H1 (cell line): ENCODE measurements around the gene ERC1.

ENCODE experiments used
- CTCF ChIP-seq, 3 experiments: IDR thresholded peaks; 1 replicate in 2 of 3; 2 replicates in 1 of 3; pipeline versions ENCODE4 v1.5.1 to v1.6.1; 2011; ENCODE audit warnings: low read length in 3 of 3, mild to moderate bottlenecking in 3 of 3, inconsistent platforms in 2 of 3, low read depth in 1 of 3, moderate library complexity in 1 of 3; ENCODE audit not compliant: insufficient read depth in 1 of 3; ENCODE audit errors: control extremely low read depth in 1 of 3
- EZH2 ChIP-seq: fragments of 200-600 bp; sonication (generic); IDR thresholded peaks from 2 replicates; pipeline ENCODE4 v1.7.1; 2012; ENCODE audit warnings: low read depth, mild to moderate bottlenecking, moderate library complexity, low read length, inconsistent platforms; ENCODE audit not compliant: severe bottlenecking
- GTF2F1 ChIP-seq: IDR thresholded peaks from 2 replicates; pipeline ENCODE4 v1.6.1; 2012; ENCODE audit warnings: low read depth, low read length, improper control_type of control experiment, borderline replicate concordance
- MAFK ChIP-seq: IDR thresholded peaks from 2 replicates; pipeline ENCODE4 v1.6.1; 2012; ENCODE audit warnings: low read depth, mild to moderate bottlenecking, improper control_type of control experiment, low read length
- POLR2A ChIP-seq, 2 experiments: IDR thresholded peaks; 1 replicate in 1 of 2; 2 replicates in 1 of 2; pipeline ENCODE4 v1.6.1; 2011; ENCODE audit warnings: low read depth in 2 of 2, low read length in 2 of 2, mild to moderate bottlenecking in 2 of 2; ENCODE audit errors: control extremely low read depth in 1 of 2
- POLR2AphosphoS5 ChIP-seq: IDR thresholded peaks from 2 replicates; pipeline ENCODE4 v1.6.1; 2011; ENCODE audit warnings: low read depth, low read length
- POU5F1 ChIP-seq: IDR thresholded peaks from 2 replicates; pipeline ENCODE4 v1.6.1; 2011; ENCODE audit warnings: low read depth, mild to moderate bottlenecking, low read length, moderate library complexity
- RNF2 ChIP-seq: fragments of 200-900, 300-1000 bp; sonication (generic); IDR thresholded peaks from 2 replicates; pipeline ENCODE4 v1.7.1; 2016; ENCODE audit warnings: borderline replicate concordance, low read depth, mild to moderate bottlenecking, antibody characterized with exemption, low read length; ENCODE audit not compliant: poor library complexity, severe bottlenecking; ENCODE audit errors: missing control alignments
- SIN3A ChIP-seq, 2 experiments: IDR thresholded peaks in 1 of 2; conservative IDR thresholded peaks in 1 of 2; 2 replicates each; pipeline ENCODE4 v1.6.1; 2011 to 2012; ENCODE audit warnings: low read length in 2 of 2, improper control_type of control experiment in 1 of 2, low read depth in 1 of 2, mild to moderate bottlenecking in 1 of 2

GRCh38 chr12:1525858-1526257 is 534.8 kb downstream of the ERC1 start:
- no peak for TF ChIP-seq RNF2
- TF ChIP-seq CTCF (IDR thresholded peaks at IDR 0.05; ENCODE audit: control extremely low read depth in 1 of 3, insufficient read depth in 1 of 3, low read depth in 1 of 3, low read length in 3 of 3), result no peak
- TF ChIP-seq GTF2F1, result no peak
- no peak for TF ChIP-seq POLR2A (IDR thresholded peaks at IDR 0.05; ENCODE audit: control extremely low read depth in 1 of 2, low read depth in 2 of 2, low read length in 2 of 2)
- TF ChIP-seq POLR2AphosphoS5, result no peak
- no peak for TF ChIP-seq EZH2
- TF ChIP-seq SIN3A (conservative IDR thresholded peaks at IDR 0.05 in 1 of 2, IDR thresholded peaks at IDR 0.05 in 1 of 2; ENCODE audit: low read depth in 1 of 2, low read length in 2 of 2), result no peak
- no peak for TF ChIP-seq POU5F1
- TF ChIP-seq MAFK, result no peak
